Measurements from ENCODE around the gene VPS37C.
"Not testable (repeated sequence)": the region's sequence is repeated elsewhere in the genome, so short reads cannot be mapped to it uniquely, and the experiment has no call there.

VPS37C gene

DNA sequence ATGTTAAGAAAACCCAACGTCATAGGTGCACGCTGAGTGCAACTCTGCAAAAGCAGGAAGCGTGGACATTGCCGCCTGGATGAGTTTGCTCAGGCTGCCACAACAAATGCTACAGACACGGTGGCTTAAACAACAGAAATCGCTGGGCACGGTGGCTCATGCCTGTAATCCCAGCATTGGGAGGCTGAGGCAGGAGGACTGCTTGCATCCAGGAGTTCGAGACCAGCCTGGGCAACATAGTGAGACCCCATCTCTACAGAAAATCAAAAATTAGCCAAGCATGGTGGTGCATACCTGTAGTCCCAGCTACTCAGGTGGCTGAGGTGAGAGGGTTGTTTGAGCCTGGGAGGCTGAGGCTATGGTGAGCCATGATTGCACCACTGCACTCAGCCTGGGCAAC is 28.7 kb upstream of the VPS37C start:
- H3K4me1 Mint-ChIP-seq = peaks cover 2% of the 10 kb centered on the region
- DNase-seq = no peak

DNA sequence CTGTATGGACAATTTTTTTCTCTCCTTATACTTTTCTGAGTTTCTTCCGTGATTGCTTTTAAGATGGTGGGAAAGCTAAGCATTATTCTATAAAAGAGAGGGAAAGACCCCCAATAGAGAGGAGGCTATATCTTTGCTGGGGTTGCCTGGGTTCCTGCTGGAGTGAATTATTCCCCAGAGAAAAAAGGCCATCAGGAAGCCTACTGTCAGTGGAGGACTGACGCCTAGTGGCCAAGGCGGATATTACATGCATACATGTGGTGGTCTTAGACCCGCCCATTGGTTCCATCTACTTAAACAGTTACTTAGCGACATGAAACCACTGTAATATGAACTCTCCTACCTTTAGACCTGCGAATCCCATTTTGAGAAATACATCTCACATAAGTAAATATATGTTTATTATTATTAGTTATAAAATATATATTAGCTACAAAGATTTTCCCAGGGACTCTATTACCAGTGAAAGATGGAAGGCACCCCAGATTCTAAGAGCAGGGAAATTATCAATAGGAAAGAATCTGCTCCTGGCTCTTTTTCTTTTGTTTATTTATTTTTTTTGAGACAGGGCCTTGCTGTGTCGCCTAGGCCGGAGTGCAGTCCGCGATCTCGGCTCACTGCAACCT is 26.4 kb upstream of the VPS37C start:
- CTCF ChIA-PET = interaction anchor here (0.7 to 7.2 kb wide), 32 partner anchors 10 to 412 kb away, joined by 3 to 65 read pairs (median 4); partner anchors contain the start of genes CD6 and TMEM109
- Mint-ChIP-seq H3K9me3 (no peaks in the 10 kb centered on the region), H3K27me3 (peaks cover 7% of the 10 kb centered on the region), H3K27ac (no peak overlapping the region), H3K4me1 (peaks cover 2% of the 10 kb centered on the region), H3K36me3 (no peaks in the 10 kb centered on the region), H3K4me3 (no peak overlapping the region)
- DNase-seq = peak; percentile 86

More for the DNA sequence above, 28.7 kb upstream of the VPS37C start:
- H3K9me3 Mint-ChIP-seq = no peaks in the 10 kb centered on the region
- H3K4me3 Mint-ChIP-seq = no peak overlapping the region
- peaks cover 15% of the 10 kb centered on the region for H3K27me3 Mint-ChIP-seq
- H3K27ac Mint-ChIP-seq = no peak overlapping the region
- CTCF ChIA-PET = interaction anchor here (7.2 kb wide), 1 partner anchor 358 kb away, joined by 65 read pairs; no protein-coding TSS in a partner anchor
- H3K36me3 Mint-ChIP-seq = no peaks in the 10 kb centered on the region

DNA sequence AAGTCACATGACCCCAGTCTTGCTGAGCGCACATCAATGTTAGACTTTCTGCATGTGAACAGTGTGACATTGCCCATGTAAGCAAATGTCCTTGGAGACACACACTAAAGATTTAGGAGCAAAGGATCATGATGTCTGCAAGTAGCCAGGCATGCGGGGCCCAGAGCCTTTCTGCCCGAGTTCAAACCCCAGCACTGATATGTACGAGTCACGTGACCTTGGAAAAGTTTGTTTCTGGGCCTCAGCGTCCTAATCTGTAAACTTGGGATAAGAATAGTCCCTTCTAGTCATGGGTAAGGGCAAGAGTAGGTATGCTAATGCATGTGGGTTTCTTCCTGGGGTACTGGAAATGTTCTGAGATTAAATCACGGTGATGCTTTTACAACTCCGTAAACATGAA is 25.3 kb upstream of the VPS37C start:
- Mint-ChIP-seq H3K27ac (no peak overlapping the region), H3K27me3 (peaks cover 7% of the 10 kb centered on the region), H3K9me3 (no peaks in the 10 kb centered on the region)

DNA sequence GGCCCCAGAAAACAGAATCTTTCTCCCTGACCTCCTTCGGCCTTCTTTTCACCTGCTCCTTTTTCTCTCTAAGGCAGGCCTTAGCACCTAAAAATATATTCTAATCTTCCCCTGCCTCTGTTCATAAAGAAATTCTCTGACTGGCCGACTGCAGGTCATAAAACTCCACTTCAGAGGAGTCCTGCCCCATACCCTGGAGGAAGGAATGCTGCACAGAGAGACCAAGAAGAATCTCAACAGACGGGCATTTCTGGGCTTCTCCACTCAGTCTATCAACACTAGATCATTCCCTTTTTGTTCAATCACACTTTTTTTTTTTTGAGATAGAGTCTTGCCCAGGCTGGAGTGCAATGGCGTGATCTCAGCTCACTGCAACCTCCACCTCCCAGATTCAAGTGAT is 22.4 kb upstream of the VPS37C start:
- H3K27ac Mint-ChIP-seq = no peak overlapping the region
- CTCF ChIA-PET = interaction anchor here (1.0 to 7.2 kb wide), 2 partner anchors 102 to 352 kb away, joined by 3 to 65 read pairs; no protein-coding TSS in a partner anchor

More for the DNA sequence above, 25.3 kb upstream of the VPS37C start:
- H3K4me1 Mint-ChIP-seq = peaks cover 2% of the 10 kb centered on the region
- no peak overlapping the region for H3K4me3 Mint-ChIP-seq
- CTCF ChIA-PET = interaction anchor here (0.6 to 7.2 kb wide), 19 partner anchors 8 to 412 kb away, joined by 3 to 65 read pairs (median 4); no protein-coding TSS in a partner anchor
- no peak for DNase-seq
- no peaks in the 10 kb centered on the region for H3K36me3 Mint-ChIP-seq

DNA sequence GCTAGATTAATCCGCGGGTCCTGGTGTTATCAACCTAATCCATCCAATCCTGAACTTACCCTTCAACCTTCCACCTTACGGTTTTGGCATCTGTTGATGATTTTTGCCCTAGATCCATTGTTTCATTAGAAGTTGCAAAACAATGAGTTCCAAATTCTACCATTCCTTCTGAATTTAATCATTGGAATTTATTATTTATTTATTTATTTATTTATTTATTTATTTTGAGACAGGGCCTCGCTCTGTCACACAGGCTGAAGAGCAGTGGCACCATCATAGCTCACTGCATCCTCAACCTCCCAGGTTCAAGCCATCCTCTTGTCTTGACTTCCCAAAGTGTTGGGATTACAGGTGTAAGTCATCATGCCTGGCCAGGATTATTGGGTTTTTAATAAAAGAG is 20.3 kb upstream of the VPS37C start:
- Mint-ChIP-seq H3K4me3 (no peak overlapping the region), H3K4me1 (no peaks in the 10 kb centered on the region), H3K9me3 (no peaks in the 10 kb centered on the region), H3K27me3 (peaks cover 31% of the 10 kb centered on the region), H3K27ac (no peak overlapping the region), H3K36me3 (no peaks in the 10 kb centered on the region)
- DNase-seq = no peak
- CTCF ChIA-PET = no interaction called here

More for the DNA sequence above, 22.4 kb upstream of the VPS37C start:
- DNase-seq = no peak
- H3K27me3 Mint-ChIP-seq = peaks cover 22% of the 10 kb centered on the region
- H3K9me3 Mint-ChIP-seq = no peaks in the 10 kb centered on the region
- no peaks in the 10 kb centered on the region for H3K36me3 Mint-ChIP-seq
- H3K4me1 Mint-ChIP-seq = peaks cover 2% of the 10 kb centered on the region
- H3K4me3 Mint-ChIP-seq = no peak overlapping the region

DNA sequence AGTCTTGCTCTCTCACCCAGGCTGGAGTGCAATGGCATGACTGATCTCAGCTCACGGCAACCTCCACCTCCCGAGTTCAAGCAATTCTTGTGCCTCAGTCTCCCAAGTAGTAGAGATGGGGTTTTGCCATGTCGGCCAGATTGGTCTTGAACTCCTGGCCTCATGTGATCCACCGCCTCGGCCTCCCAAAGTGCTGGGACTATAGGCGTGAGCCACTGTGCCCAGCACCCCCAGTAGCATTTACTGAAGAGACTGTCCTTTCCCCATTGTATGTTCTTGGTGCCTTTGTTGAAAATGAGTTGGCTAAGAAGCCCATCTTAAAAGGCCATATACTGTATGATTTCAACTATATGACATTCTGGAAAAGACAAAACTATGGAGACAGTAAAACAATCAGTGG is 19.0 kb upstream of the VPS37C start:
- H3K4me3 Mint-ChIP-seq, H3K36me3 Mint-ChIP-seq, DNase-seq, H3K27ac Mint-ChIP-seq, H3K9me3 Mint-ChIP-seq, H3K4me1 Mint-ChIP-seq: not testable (repeated sequence)
- H3K27me3 Mint-ChIP-seq = peaks cover 41% of the 10 kb centered on the region
- CTCF ChIA-PET = interaction anchor here (0.6 kb wide), 1 partner anchor 463 kb away, joined by 3 read pairs; no protein-coding TSS in a partner anchor

DNA sequence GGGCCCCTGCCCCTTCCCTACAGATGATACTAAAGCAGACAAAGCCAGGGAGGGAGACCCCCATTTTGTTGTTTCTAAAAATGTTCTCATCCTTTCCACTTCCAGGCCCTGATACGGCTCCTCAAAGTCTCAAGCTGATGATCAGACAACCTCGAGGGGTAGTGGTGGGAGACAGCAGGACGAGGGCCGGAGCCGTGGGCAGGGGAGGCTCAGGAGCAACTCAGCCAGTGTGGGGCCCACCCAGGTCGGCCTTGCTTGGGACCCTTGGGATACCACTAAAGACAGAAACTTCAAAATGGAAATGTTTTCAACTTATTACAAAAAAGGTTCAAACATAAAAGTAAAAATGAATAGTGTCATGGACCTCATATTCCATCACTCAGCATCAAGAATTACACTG is 15.2 kb upstream of the VPS37C start:
- H3K4me1 Mint-ChIP-seq = peaks cover 15% of the 10 kb centered on the region
- CTCF ChIA-PET = interaction anchor here (0.7 to 3.3 kb wide), 2 partner anchors 11 to 18 kb away, joined by 3 to 17 read pairs; no protein-coding TSS in a partner anchor
- peaks cover 7% of the 10 kb centered on the region for H3K9me3 Mint-ChIP-seq
- H3K27me3 Mint-ChIP-seq = peaks cover 54% of the 10 kb centered on the region
- H3K4me3 Mint-ChIP-seq = no peak overlapping the region
- no peak overlapping the region for H3K27ac Mint-ChIP-seq
- peaks cover 3% of the 10 kb centered on the region for H3K36me3 Mint-ChIP-seq
- DNase-seq = no peak

DNA sequence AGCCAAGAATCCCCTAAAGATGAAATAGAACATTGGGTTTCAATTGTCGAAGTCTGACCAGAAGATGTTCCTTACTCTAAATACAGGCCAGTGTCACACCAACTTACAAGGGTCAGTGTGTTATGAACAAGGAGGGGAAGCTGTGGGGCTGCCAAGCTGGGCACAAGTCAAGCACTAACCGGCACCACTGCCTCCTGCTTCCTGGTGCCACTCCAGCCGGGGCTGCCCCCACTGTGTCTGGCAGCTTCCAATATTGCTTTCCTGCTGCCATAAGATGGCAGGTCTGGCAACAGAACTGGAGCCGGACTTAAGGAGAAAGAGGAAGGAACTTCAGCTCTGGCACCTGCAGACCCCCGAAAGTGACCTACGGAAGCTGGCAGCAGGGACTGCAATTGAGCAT is 13.7 kb upstream of the VPS37C start:
- H3K36me3 Mint-ChIP-seq = peaks cover 3% of the 10 kb centered on the region
- H3K4me1 Mint-ChIP-seq = peaks cover 15% of the 10 kb centered on the region
- CTCF ChIA-PET = interaction anchor here (0.7 to 1.8 kb wide), 3 partner anchors 12 to 409 kb away, joined by 3 to 5 read pairs (median 4); no protein-coding TSS in a partner anchor
- no peak overlapping the region for H3K4me3 Mint-ChIP-seq
- peaks cover 7% of the 10 kb centered on the region for H3K9me3 Mint-ChIP-seq
- H3K27me3 Mint-ChIP-seq = peaks cover 52% of the 10 kb centered on the region
- H3K27ac Mint-ChIP-seq = no peak overlapping the region
- no peak for DNase-seq

DNA sequence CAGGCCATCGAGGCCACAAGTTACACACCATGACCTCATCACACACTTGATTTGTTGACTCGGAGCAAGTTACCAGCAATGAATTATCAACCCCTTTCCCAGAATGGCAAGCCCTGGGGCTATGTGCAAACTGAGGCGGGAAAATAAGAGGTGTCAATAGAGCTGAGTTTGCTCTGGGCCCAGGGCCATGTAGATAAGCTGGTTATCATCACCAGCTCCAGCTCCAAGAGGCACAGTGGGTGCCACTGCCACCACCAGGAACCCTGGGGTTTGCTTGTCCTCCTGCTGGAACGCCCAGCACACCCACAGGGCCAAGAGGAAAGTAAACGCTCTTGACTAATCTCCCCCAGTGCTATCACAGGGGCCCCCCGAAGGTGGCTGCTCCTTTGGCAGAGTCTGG is 13.0 kb upstream of the VPS37C start:
- Mint-ChIP-seq H3K4me3 (no peak overlapping the region), H3K27ac (no peak overlapping the region), H3K27me3 (peaks cover 46% of the 10 kb centered on the region), H3K9me3 (peaks cover 7% of the 10 kb centered on the region), H3K36me3 (peaks cover 3% of the 10 kb centered on the region), H3K4me1 (peaks cover 15% of the 10 kb centered on the region)
- CTCF ChIA-PET = interaction anchor here (1.8 kb wide), 1 partner anchor 286 kb away, joined by 5 read pairs; no protein-coding TSS in a partner anchor
- DNase-seq = no peak

DNA sequence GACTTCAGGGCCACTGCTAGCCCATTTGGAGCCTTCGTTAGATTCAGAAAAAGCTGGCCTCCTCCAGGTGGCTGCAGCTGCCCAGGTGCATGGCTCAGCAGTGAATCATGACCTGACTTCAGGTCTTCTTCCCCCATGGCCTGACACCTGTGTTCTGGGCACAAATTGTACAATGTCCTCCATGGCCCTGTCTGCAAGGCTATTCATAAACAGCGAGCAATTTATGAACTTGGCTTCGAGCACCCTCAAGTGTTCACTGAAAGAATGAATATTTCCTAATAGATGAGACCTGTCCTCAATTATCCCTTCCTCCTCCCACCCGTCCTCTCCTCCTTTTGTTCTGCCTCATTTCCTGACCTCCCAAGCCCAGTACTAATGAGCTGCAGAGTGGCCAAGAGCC is 12.2 kb upstream of the VPS37C start:
- H3K4me1 Mint-ChIP-seq = peaks cover 20% of the 10 kb centered on the region
- no peak overlapping the region for H3K27ac Mint-ChIP-seq
- H3K4me3 Mint-ChIP-seq = no peak overlapping the region
- CTCF ChIA-PET = interaction anchor here (1.1 to 1.8 kb wide), 2 partner anchors 286 to 343 kb away, joined by 3 to 5 read pairs; no protein-coding TSS in a partner anchor
- peaks cover 42% of the 10 kb centered on the region for H3K27me3 Mint-ChIP-seq
- DNase-seq = no peak
- H3K9me3 Mint-ChIP-seq = peaks cover 7% of the 10 kb centered on the region
- H3K36me3 Mint-ChIP-seq = peaks cover 3% of the 10 kb centered on the region

DNA sequence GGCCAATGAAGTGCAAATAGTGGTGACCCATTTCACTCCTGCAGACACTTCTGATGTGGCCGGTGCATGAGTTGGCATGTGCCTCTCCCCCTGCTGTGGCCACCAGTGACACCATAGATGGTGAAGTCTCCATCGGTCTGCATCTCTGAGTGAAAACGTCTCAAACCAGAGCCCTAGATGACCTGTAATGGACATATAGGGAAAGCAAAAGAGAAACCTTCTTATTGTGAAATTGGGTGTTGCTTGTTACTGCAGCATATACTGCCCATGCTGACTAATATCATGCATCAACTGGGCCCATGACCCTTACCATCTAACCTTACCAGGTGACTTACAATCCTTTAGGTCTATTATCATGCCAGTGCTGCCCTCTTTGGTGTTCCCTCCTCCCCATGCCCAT is 11.7 kb upstream of the VPS37C start:
- H3K27me3 Mint-ChIP-seq = peaks cover 40% of the 10 kb centered on the region
- CTCF ChIA-PET = interaction anchor here (1.1 to 1.6 kb wide), 2 partner anchors 15 to 342 kb away, joined by 3 to 6 read pairs; no protein-coding TSS in a partner anchor
- peaks cover 24% of the 10 kb centered on the region for H3K4me1 Mint-ChIP-seq
- DNase-seq = no peak
- peaks cover 3% of the 10 kb centered on the region for H3K36me3 Mint-ChIP-seq
- peaks cover 7% of the 10 kb centered on the region for H3K9me3 Mint-ChIP-seq
- no peak overlapping the region for H3K4me3 Mint-ChIP-seq
- H3K27ac Mint-ChIP-seq = no peak overlapping the region

DNA sequence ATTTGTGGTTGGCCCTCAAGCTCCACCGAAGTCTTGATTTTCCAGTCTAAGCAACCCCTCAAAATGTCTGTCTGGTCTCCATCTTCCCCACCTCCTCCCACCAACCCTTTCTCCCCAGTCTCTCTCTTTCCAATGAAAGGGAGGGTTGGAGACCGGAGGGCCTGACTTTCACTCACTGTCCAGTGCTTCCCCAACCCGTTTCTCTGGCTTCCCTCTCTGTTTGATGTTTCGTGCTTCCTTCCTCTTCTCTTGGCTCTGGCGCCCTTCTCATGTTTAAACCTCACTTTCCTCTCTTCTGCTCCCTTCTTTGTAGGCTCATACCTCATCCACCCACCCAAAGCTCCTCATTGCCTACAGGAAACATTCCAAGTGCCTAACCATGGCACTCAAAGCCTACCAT is 11.1 kb upstream of the VPS37C start:
- CTCF ChIA-PET = interaction anchor here (1.1 to 1.6 kb wide), 2 partner anchors 15 to 341 kb away, joined by 3 to 6 read pairs; no protein-coding TSS in a partner anchor

DNA sequence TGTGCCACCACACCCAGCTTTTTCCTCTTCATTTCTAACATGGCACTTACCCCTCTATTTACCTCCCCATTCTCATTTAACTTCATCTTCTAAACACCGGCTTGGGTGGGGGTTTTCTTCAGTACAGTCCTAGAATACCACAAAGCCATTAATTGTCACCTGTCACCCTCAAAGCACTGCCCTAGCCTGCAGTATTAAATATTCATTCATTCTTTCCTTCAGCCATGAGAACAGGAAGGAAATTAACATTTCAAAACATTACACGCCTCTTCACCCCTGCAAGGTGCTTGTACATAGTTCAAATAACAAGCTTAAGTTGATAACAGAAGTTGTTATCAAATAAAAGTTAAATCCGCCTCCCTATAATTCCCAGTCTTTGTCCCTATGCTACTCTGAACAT is 10.7 kb upstream of the VPS37C start:
- Mint-ChIP-seq H3K27ac (no peak overlapping the region), H3K27me3 (peaks cover 40% of the 10 kb centered on the region)
- CTCF ChIA-PET = interaction anchor here (1.1 to 1.6 kb wide), 2 partner anchors 16 to 341 kb away, joined by 3 to 6 read pairs; no protein-coding TSS in a partner anchor

More for the DNA sequence above, 11.1 kb upstream of the VPS37C start:
- peaks cover 40% of the 10 kb centered on the region for H3K27me3 Mint-ChIP-seq
- H3K9me3 Mint-ChIP-seq = peaks cover 7% of the 10 kb centered on the region
- H3K27ac Mint-ChIP-seq = no peak overlapping the region
- peaks cover 3% of the 10 kb centered on the region for H3K36me3 Mint-ChIP-seq
- H3K4me3 Mint-ChIP-seq = no peak overlapping the region
- no peak for DNase-seq
- peaks cover 30% of the 10 kb centered on the region for H3K4me1 Mint-ChIP-seq

DNA sequence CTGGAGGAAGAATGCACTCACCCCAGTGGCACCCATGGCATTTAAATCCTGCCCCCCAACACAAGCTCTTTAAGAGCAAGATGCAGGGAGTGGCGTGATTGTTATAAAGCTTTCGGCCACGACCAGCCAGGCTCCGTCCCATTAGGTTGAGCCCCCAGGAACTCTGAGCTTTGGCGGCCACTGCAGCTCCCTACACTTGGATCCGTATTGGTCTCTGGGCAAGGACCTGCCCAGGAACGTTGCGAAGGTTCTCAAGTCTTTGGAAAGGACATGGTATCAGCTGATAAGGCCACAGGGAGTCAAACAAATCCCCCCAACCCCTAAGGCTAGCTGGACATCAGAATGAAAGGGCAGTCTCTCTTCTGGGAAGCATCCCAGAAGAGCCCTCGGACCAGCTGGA is 9.3 kb upstream of the VPS37C start:
- Mint-ChIP-seq H3K9me3 (peaks cover 7% of the 10 kb centered on the region), H3K4me1 (peaks cover 31% of the 10 kb centered on the region), H3K27me3 (peaks cover 29% of the 10 kb centered on the region), H3K36me3 (peaks cover 3% of the 10 kb centered on the region), H3K27ac (no peak overlapping the region), H3K4me3 (no peak overlapping the region)
- DNase-seq = no peak
- CTCF ChIA-PET = interaction anchor here (1.1 kb wide), 1 partner anchor 89 kb away, joined by 3 read pairs; no protein-coding TSS in a partner anchor

More for the DNA sequence above, 10.7 kb upstream of the VPS37C start:
- peaks cover 3% of the 10 kb centered on the region for H3K36me3 Mint-ChIP-seq
- H3K4me3 Mint-ChIP-seq = no peak overlapping the region
- peaks cover 7% of the 10 kb centered on the region for H3K9me3 Mint-ChIP-seq
- DNase-seq = no peak
- peaks cover 31% of the 10 kb centered on the region for H3K4me1 Mint-ChIP-seq
